Ureter (tissue), 1 donor: ENCODE measurements around the gene LGR6. TPM values are rescaled to one million over a fixed set of nuclear protein-coding genes. Genes with fewer than 3 reads are reported as not detected.
"Not testable (repeated sequence)": the region's sequence is repeated elsewhere in the genome, so short reads cannot be mapped to it uniquely, and the experiment has no call there.

Experiments
- DNase-seq: peaks from one replicate; pipeline ENCODE4 v3.0.0-alpha.2; 2020; ENCODE audit warnings: low spot score
- total RNA-seq: library from RNA; stranded (reverse); gene quantifications from one replicate; pipeline ENCODE4 v1.2.4, GENCODE V29; 2023
- donor health status: DM: yes; HTN: yes; CAD: no.

The LGR6 gene, protein sequence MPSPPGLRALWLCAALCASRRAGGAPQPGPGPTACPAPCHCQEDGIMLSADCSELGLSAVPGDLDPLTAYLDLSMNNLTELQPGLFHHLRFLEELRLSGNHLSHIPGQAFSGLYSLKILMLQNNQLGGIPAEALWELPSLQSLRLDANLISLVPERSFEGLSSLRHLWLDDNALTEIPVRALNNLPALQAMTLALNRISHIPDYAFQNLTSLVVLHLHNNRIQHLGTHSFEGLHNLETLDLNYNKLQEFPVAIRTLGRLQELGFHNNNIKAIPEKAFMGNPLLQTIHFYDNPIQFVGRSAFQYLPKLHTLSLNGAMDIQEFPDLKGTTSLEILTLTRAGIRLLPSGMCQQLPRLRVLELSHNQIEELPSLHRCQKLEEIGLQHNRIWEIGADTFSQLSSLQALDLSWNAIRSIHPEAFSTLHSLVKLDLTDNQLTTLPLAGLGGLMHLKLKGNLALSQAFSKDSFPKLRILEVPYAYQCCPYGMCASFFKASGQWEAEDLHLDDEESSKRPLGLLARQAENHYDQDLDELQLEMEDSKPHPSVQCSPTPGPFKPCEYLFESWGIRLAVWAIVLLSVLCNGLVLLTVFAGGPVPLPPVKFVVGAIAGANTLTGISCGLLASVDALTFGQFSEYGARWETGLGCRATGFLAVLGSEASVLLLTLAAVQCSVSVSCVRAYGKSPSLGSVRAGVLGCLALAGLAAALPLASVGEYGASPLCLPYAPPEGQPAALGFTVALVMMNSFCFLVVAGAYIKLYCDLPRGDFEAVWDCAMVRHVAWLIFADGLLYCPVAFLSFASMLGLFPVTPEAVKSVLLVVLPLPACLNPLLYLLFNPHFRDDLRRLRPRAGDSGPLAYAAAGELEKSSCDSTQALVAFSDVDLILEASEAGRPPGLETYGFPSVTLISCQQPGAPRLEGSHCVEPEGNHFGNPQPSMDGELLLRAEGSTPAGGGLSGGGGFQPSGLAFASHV
- total RNA-seq, result 9.2 TPM

GRCh38 chr1:202193614-202194327, at the start of gene LGR6:
LGR6 (plus strand) TSS chr1:202193799; CDS start chr1:202193990, 191 bp downstream.
- DNase-seq, result no peak

DNA sequence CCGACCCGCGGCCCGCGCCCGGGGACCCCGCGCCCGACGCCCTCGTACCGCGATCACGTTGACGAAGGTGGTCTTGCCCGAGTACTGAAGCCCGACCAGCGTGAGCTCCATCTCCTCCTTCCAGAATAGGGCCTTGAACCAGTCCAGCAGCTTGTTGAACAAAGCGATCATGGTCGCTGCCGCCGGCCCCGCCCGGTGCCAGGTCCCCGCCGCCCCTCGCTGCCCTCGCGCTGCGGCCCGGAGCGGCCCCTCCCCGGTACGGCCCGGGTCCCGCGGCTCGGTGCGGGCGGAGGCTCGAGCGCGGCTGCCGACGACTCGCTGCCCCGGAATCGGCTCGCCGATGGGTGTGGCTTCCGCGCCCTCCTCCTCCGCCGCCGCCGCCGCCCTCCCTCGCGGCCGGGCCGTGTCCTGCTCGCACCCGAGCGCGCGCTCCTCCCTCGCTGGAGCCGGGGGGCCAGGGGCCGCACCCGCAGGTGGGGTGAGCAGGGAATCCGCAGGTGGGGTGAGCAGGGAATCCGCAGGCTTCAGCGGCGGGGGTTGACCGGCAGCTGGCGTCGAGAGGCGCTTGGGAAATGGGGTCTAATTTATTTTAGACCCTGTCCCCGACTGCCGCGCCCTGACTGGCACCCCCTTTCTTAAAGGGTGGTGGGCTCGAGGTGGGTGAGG, 49.1 kb upstream of the LGR6 start, which contains the start of gene ARL8A:
TSS of gene ARL8A (minus strand) at position 336 of the 666 bp plus-strand sequence. CDS start at position 171, 165 bp downstream.
- DNase-seq, result peak; percentile 74

DNA sequence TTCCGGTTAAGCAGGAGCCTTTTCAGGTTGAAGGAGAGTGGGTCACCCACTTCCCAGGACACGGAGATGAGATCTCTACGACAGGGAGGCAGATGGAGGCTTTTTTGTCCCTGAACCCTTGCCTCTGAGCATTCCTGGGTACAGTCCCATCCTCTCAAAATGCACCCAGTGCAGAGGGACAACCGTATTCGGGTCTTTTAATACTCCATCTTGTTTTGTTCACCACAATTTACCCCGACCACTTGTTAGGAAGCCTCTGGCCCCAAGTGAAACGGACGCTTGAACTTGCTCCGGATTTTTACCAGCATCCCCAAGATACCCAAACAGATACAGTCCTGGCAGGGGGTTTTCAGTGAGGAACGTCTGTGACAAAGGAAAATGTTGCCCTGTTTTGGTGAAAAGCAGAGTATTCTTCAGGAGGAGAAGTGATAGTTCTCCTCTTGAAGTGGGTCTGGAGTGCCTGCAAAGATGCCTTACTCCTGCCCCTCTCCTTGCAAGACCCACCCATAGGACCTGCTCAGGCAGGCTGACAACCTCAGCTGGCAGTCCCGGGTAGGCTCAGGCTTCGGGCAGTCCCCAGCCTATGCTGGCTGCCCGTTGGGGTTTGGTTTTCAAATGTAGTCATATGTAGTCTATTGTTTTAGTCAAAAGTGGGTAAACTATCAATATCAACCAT, 48.4 kb upstream of the LGR6 start:
- no peak for DNase-seq

DNA sequence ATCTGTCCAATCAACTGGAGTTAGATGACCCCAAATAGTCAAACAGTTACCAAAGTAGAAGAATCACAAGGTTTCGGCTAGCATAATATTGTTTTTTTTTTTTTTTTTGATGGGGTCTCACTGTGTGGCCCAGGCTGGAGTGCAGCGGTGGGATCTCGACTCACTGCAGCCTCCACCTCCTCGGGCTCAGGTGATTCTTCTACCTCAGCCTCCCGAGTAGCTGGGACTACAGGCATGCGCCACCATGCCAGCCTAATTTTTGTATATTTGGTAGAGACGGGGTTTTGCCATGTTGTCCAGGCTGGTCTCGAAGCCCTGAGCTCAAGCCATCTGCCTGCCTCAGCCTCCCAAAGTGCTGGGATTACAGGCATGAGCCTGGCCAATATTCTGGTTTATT, 47.9 kb upstream of the LGR6 start:
- not testable (repeated sequence) for DNase-seq

- no peak for DNase-seq
These were observed 47.3 kb upstream of the LGR6 start for GRCh38 chr1:202146279-202146678.

DNA sequence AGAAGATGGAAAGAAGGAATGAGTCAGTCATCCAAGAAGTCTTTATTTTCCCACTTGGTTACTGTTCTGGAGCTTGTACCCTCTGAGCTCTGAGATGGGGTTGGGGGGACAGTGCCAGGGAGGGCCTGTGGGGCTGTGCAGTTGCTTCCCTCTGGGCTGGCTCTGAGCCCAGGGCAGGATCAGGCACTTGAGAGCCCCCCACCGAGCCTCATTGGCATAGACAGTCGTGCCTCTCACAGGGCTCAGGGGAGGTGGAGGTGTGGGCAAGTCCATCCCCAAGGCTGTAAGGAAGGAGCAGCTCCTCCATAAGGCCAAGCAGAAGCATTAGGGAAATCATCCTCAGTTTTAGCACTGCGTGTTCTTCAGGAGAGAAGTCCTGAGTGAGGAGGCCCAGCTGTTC, 46.6 kb upstream of the LGR6 start:
- no peak for DNase-seq

DNA sequence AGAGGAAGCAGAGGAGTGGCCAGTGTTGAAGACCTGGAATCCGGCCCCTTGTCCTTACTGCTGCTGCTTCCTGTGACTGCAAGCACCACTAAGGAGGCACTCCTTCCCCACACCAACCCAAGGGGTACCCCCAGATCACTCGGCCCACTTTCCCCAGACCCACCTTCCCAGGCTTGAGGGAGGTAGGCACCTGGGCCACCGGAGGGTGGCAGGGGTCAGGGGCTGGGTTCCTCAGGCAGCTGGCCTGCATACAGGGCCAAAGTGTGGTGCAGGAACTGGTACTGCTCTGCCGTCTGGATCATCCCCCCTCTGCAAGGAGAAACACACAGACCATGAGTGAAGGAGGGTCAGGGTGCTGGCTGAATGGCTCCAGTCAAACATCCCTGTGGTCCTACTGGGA, 45.2 kb upstream of the LGR6 start:
- no peak for DNase-seq

GRCh38 chr1:202149566-202149965, 44.0 kb upstream of the LGR6 start:
- no peak for DNase-seq

- no peak for DNase-seq
These were observed 43.4 kb upstream of the LGR6 start for GRCh38 chr1:202150187-202150586.

- no peak for DNase-seq
These were observed 43.0 kb upstream of the LGR6 start for GRCh38 chr1:202150602-202151001.

GRCh38 chr1:202151045-202151444, 42.6 kb upstream of the LGR6 start:
- no peak for DNase-seq

DNA sequence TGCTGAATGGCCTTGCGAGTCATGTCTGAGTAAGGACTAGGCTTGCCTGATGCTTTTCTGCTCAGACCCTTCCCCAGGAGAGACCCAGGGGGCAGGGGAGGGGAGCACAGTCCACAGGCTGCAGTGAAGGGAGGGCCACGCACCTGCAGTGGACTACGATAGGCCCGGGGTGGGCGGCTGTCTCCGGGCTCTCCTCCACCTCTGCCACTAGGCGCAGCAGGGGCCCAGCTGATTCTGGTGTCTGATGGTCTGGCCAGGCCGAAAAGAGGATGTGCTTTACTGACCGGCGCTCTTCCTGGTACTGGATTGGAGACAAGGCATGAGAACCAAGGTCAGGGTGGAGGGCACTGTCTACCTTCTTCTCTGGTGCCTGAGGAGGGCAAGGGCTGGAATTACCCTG, 41.2 kb upstream of the LGR6 start:
- no peak for DNase-seq

DNA sequence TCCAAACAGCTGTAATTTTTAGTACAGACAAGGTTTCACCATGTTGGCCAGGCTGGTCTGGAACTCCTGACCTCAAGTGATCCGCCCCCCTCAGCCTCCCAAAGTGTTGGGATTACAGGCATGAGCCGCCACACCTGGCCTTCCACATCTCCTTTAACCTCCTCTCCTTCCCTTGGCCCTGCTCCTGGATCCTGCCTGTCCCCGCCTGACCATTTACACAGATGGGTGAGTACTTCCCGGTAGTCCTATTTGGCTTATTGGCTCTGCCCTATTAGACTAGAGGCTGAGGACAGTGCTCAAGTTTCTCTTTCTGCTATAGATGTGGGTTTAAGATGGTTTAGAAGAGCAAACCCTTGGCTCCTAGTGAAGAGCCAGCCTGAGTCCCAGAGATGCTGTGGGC, 40.3 kb upstream of the LGR6 start:
- no peak for DNase-seq

DNA sequence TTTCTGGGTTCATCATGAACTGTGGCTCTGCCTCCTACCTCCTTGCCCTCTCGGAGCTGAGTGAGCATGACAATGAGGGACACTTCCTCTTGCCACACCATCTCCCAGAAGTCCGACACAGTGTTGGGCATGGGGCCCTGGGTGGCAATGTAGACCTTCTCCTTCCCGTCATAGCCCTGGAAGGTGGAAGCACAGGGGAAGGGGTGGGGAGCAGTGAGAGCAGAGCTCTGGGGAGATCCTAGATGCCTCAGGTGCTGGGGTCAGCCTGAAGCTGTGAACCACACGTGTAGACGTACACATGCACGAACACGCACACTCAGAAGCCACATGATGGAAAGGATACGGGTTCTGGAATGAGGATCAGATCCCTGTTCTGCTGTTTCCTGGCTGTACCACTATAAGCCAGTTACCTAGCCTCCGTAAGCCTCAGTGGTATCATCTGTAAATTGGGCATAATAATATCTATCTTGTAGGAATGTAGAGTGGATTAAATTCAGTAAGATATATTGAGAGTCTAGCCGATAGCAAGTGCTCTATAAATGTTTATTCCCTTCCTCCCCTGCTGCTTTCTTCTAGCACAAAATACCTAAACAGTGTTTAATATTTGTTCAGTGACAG, 39.3 kb upstream of the LGR6 start:
- no peak for DNase-seq

DNA sequence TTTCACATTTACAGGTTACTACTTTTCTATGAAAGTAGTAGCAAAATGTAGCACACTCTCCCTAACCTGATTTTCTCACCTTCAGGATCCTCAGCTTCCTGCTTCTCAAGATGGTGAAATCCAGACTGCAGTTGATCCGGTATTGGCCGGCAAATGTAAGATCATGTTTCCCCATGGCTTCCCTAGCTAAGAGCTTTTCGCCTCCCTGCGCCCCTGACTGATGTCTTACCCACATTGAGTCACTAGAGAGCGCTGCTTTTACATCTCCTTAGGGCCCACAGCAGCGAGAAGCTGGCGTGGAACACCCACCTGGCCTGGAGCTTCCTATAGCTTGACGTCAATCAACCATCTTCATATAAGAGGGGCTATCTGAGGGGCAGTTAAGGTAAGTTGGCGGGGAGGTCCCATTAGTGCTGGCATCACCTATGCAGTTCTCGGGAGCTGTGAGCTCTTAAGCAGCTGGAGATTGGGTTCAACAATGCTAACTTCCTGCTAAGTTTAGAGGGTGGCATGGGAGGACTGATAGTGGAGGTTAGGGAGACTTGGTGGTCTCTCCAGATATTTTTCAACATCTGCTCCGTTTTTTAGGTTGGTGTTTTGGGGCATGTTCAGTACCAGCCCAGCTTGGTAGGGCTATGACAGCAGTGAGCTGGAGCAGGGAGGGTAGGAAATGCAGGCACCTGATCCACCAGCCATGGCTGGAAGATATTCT, 38.7 kb upstream of the LGR6 start:
- DNase-seq, result no peak

DNA sequence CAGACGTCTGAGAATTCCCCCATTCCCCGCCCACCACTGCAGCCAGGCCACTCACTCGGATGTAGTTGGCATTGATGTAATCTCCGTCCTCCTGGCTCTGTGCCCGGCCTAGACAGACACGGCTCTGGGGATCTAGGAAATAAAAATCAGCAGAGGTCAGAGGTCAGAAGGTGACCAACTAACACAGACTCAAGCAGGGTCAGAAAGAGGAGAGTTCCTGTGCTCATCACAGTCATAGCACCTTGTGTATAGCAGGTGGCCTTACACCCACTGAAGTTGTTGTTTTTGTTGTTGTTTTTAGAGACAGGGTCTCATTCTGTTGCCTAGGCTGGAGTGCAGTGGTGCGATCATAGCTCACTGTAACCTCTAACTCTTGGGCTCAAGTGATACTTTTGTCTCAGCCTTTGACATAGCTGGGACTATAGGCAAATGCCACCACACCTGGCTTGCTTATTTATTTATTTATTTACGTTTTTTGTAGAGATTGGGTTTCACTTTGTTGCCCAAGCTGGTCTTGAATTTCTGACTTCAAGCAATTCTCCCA, 38.0 kb upstream of the LGR6 start:
- peak; percentile 72 for DNase-seq

- no peak for DNase-seq
These were observed 37.0 kb upstream of the LGR6 start for GRCh38 chr1:202156590-202156989.

DNA sequence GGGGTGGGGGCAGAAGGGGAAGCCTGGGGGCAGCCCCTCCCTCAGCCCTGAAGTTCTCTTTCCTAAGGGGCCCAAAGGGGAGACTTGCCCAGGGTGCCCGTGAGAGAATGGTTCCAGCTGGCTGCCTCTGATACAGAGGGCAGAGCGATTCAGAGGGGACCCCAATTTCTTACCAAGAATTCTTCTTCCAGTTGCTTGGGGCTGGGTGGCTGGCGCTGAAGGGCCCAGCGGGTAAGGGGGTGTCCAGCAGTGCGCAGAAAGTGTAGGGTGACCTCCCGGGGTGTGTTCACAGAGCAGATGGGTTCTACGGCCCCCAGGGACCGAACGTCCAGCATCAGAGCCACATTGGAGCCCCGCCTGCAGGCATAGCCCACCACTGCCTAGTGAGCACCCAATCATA, 35.7 kb upstream of the LGR6 start:
- DNase-seq, result no peak

GRCh38 chr1:202158810-202159533, 34.6 kb upstream of the LGR6 start:
- DNase-seq, result no peak
